ENCODE results near the gene POLR3B.

- TF ChIP-seq POLR2A (IDR thresholded peaks at IDR 0.05), result no peak
- TF ChIP-seq CTCF (IDR thresholded peaks at IDR 0.05), result no peak
These were observed 89.0 kb downstream of the POLR3B start for GRCh38 chr12:106446419-106447092.

All from esophagus squamous epithelium (tissue), 4 donors.